WTC11 (cell line): Measurements from ENCODE around the gene LAPTM5. TPM values are rescaled to one million over a fixed set of nuclear protein-coding genes. Genes with fewer than 3 reads are reported as not detected.

Source experiments
- ATAC-seq: fragments of 200-7000 bp; cut with Tn5 transposase; 2 replicates; pipeline ENCODE4 v1.10.0; 2021; ENCODE audit warnings: mild to moderate bottlenecking, moderate library complexity
- CTCF ChIA-PET: fragments of 300-600 bp; sonication (Branson Sonifier 250); formaldehyde crosslinking; loops from one replicate; lab custom pipeline; 2021; ENCODE audit warnings: antibody characterized with exemption; lab: Charles Lee
- POLR2A ChIA-PET: fragments of 350-600 bp; sonication (Branson Sonifier 250); formaldehyde crosslinking; loops from one replicate; lab custom pipeline; 2021; ENCODE audit warnings: antibody characterized with exemption; lab: Charles Lee
- DNase-seq: peaks from one replicate; pipeline ENCODE4 v3.0.0; 2021; ENCODE audit warnings: low spot score
- H3K27ac Mint-ChIP-seq: 2 replicates; pipeline ENCODE4 v1.8.0; 2021; ENCODE audit warnings: mixed read lengths
- H3K27me3 Mint-ChIP-seq: 2 replicates; pipeline ENCODE4 v1.8.0; 2021; ENCODE audit warnings: low read depth, mild to moderate bottlenecking, moderate library complexity, mixed read lengths
- H3K36me3 Mint-ChIP-seq: 2 replicates; pipeline ENCODE4 v1.8.0; 2021; ENCODE audit warnings: mixed read lengths
- H3K4me1 Mint-ChIP-seq: 2 replicates; pipeline ENCODE4 v1.8.0; 2022; ENCODE audit warnings: mixed read lengths
- H3K4me3 Mint-ChIP-seq: 2 replicates; pipeline ENCODE4 v1.8.0; 2021; ENCODE audit warnings: mild to moderate bottlenecking, moderate library complexity, mixed read lengths
- H3K9me3 Mint-ChIP-seq: 2 replicates; pipeline ENCODE4 v1.8.0; 2021; ENCODE audit warnings: mixed read lengths
- CBFB ChIP-seq: sonication (generic); formaldehyde crosslinking; IDR thresholded peaks from 2 replicates; pipeline ENCODE4 v1.8.1; 2022; ENCODE audit warnings: mild to moderate bottlenecking, low read depth, missing genetic modification reagents
- ELF4 ChIP-seq: sonication (generic); formaldehyde crosslinking; IDR thresholded peaks from 2 replicates; pipeline ENCODE4 v1.8.1; 2022; ENCODE audit warnings: low read depth, mild to moderate bottlenecking, moderate library complexity, missing genetic modification reagents
- EMX1 ChIP-seq: fragments of 250-450 bp; sonication (Bioruptor Pico); IDR thresholded peaks from 2 replicates; pipeline ENCODE4 v1.8.0; 2021; ENCODE audit warnings: mild to moderate bottlenecking
- FOXJ3 ChIP-seq: sonication (generic); formaldehyde crosslinking; IDR thresholded peaks from 2 replicates; pipeline ENCODE4 v1.9.0; 2021; ENCODE audit warnings: missing genetic modification reagents, mild to moderate bottlenecking, borderline replicate concordance
- JUN ChIP-seq: sonication (generic); formaldehyde crosslinking; IDR thresholded peaks from 2 replicates; pipeline ENCODE4 v1.8.0; 2023; ENCODE audit warnings: mild to moderate bottlenecking, missing genetic modification reagents
- KAT7 ChIP-seq: sonication (generic); formaldehyde crosslinking; IDR thresholded peaks from 2 replicates; pipeline ENCODE4 v1.8.1; 2023; ENCODE audit warnings: missing genetic modification reagents, mild to moderate bottlenecking, borderline replicate concordance
- NR1H2 ChIP-seq: sonication (generic); formaldehyde crosslinking; IDR thresholded peaks from 2 replicates; pipeline ENCODE4 v1.9.0; 2021; ENCODE audit warnings: mild to moderate bottlenecking, moderate library complexity, missing genetic modification reagents
- RORB ChIP-seq: fragments of 250-450 bp; sonication (Bioruptor Pico); IDR thresholded peaks from 2 replicates; pipeline ENCODE4 v1.9.0; 2021; ENCODE audit warnings: mild to moderate bottlenecking
- TP53 ChIP-seq: sonication (generic); formaldehyde crosslinking; IDR thresholded peaks from 2 replicates; pipeline ENCODE4 v1.8.1; 2023; ENCODE audit warnings: mild to moderate bottlenecking, missing genetic modification reagents
- ZNF416 ChIP-seq: fragments of 250-450 bp; sonication (Bioruptor Pico); IDR thresholded peaks from 2 replicates; pipeline ENCODE4 v1.9.0; 2021; ENCODE audit warnings: mild to moderate bottlenecking, inconsistent platforms
- ZNF423 ChIP-seq: fragments of 250-450 bp; sonication (Bioruptor Pico); IDR thresholded peaks from 2 replicates; pipeline ENCODE4 v2.1.2; 2022; ENCODE audit warnings: mild to moderate bottlenecking, moderate library complexity
- total RNA-seq: library from RNA; stranded (reverse); gene quantifications from 3 replicates; pipeline ENCODE4 v1.2.3, GENCODE V29; 2021
- TF ChIP-seq, protein P1 (sequence below): fragments of 250-450 bp; sonication (Bioruptor Pico); IDR thresholded peaks from 2 replicates; pipeline ENCODE4 v1.8.0; 2021; ENCODE audit warnings: mild to moderate bottlenecking
- TF ChIP-seq, protein P2 (sequence below): sonication (generic); formaldehyde crosslinking; conservative IDR thresholded peaks from 2 replicates; pipeline ENCODE4 v1.8.1; 2023; ENCODE audit warnings: mild to moderate bottlenecking, low read depth, missing genetic modification reagents, moderate library complexity
- TF ChIP-seq, protein P3 (sequence below): sonication (generic); formaldehyde crosslinking; IDR thresholded peaks from 2 replicates; pipeline ENCODE4 v1.8.0; 2023; ENCODE audit warnings: missing genetic modification reagents, mild to moderate bottlenecking, borderline replicate concordance
- TF ChIP-seq, protein P4 (sequence below): sonication (generic); formaldehyde crosslinking; IDR thresholded peaks from 2 replicates; pipeline ENCODE4 v1.8.1; 2023; ENCODE audit warnings: mild to moderate bottlenecking, missing genetic modification reagents, borderline replicate concordance
- TF ChIP-seq, protein P5 (sequence below): sonication (generic); formaldehyde crosslinking; IDR thresholded peaks from 2 replicates; pipeline ENCODE4 v1.8.1; 2022; ENCODE audit warnings: mild to moderate bottlenecking, missing genetic modification reagents, moderate library complexity, borderline replicate concordance

Gene LAPTM5
- total RNA-seq, 1 experiment from 2014 or later = 1.3 TPM

DNA sequence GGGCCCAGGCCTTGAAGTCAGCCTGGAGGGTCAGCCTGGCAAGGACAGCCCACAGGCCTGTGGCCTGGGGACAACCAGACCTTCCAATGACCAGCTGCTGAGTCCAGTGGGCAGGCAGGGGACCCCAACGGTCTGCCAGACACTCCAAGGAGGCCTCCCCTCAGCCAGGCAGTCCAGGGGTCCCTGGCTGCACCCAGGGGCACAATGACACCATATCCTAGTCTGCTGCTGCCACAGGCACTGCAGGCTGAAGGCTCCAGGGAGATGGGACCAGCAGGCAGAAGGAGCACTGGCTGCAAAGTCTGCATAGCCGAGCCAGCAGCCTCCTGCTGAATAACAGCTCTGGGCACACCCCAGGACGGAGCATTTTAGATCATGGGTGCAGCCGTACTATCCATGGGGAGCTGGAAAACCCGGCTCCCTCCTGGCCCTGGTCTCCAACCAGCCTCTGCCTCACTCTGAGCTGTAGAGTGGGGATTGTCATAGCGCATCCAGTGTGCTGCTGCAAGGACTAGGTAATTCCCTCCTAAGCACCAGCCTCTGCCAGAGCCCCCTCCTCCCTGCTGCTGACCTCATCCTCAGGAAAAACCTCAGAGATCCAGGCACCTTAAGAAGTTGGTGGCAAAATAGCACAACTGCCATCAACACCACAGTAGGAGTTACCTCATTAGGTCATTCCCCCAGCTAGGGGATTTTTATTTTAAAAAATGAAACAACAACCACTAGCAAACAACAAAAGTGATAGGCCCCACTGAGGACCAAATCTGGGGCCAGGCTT, 4.8 kb upstream of the LAPTM5 start:
- Mint-ChIP-seq H3K4me3 (no peak overlapping the region), H3K9me3 (peaks cover 9% of the 10 kb centered on the region; the same call in 1 of the 2 replicates), H3K36me3 (peaks cover 3% of the 10 kb centered on the region; the same call in 1 of the 2 replicates), H3K27me3 (no peaks in the 10 kb centered on the region), H3K27ac (no peak overlapping the region), H3K4me1 (peaks cover 17% of the 10 kb centered on the region)
- DNase-seq (no peak), ATAC-seq (no peak)
- TF ChIP-seq, protein P1, sequence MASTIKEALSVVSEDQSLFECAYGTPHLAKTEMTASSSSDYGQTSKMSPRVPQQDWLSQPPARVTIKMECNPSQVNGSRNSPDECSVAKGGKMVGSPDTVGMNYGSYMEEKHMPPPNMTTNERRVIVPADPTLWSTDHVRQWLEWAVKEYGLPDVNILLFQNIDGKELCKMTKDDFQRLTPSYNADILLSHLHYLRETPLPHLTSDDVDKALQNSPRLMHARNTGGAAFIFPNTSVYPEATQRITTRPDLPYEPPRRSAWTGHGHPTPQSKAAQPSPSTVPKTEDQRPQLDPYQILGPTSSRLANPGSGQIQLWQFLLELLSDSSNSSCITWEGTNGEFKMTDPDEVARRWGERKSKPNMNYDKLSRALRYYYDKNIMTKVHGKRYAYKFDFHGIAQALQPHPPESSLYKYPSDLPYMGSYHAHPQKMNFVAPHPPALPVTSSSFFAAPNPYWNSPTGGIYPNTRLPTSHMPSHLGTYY = no peak
- TF ChIP-seq TP53 (CRISPR knock-in tag) = no peak
- TF ChIP-seq ZNF423 = no peak
- ChIA-PET CTCF (interaction anchor here (0.8 to 2.6 kb wide), 10 partner anchors 12 to 148 kb away, joined by 3 to 17 read pairs (median 5); no protein-coding TSS in a partner anchor), POLR2A (no interaction called here)

DNA sequence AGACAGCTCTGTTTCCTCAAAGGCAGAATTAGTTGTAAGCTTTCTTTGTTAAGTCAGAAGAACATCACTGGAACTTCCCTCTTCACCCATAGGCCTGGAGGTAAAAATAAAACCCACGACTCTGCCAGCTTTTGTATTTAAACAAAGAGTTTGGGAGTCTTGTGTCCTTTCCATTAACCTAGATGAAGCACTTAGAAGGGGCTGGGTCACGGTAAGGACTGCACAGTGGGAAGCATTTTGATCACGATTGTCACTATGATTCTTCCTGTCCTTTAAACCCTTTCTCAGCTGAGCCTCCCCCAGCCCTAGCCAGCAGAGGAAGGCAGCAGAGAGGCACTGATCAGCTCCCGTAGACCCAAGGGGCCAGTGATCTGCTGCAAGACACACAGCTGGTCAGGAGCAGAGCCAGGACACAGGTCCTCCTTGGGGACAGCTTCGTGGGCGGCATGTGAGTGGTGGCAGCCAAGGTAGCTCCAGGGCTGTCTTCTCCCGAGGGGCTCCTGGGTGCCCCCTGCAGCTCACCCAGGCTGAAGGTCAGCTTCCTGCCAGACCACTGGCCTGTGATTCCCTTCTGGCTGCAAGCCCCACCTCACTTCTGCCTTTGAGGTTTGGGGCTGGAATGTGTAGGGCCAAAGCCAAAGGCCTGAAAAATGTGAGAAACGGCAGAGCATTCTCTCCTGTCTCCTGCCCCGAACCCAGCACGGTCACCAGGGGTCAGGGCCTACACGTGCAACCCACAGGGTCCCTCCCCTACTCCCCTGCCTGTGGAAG, 4.0 kb upstream of the LAPTM5 start:
- CTCF ChIA-PET = interaction anchor here (0.8 to 2.6 kb wide), 11 partner anchors 9 to 148 kb away, joined by 3 to 17 read pairs (median 5); no protein-coding TSS in a partner anchor
- POLR2A ChIA-PET = no interaction called here
- peaks cover 9% of the 10 kb centered on the region; the same call in 1 of the 2 replicates for H3K9me3 Mint-ChIP-seq
- H3K4me3 Mint-ChIP-seq = no peak overlapping the region
- ATAC-seq (no peak; the same call in none of the 2 replicates), DNase-seq (no peak)
- no peak overlapping the region for H3K27ac Mint-ChIP-seq
- no peaks in the 10 kb centered on the region for H3K27me3 Mint-ChIP-seq
- H3K4me1 Mint-ChIP-seq = peaks cover 19% of the 10 kb centered on the region
- H3K36me3 Mint-ChIP-seq = peaks cover 3% of the 10 kb centered on the region; the same call in 1 of the 2 replicates
- TF ChIP-seq FOXJ3 (CRISPR knock-in tag) (no peak), RORB (CRISPR knock-in tag) (no peak), NR1H2 (CRISPR knock-in tag) (no peak), KAT7 (CRISPR knock-in tag) (no peak), CBFB (CRISPR knock-in tag) (no peak), ZNF416 (CRISPR knock-in tag) (no peak), EMX1 (CRISPR knock-in tag) (no peak), JUN (no peak), ELF4 (no peak), TP53 (CRISPR knock-in tag) (no peak)
- TF ChIP-seq, protein P2, sequence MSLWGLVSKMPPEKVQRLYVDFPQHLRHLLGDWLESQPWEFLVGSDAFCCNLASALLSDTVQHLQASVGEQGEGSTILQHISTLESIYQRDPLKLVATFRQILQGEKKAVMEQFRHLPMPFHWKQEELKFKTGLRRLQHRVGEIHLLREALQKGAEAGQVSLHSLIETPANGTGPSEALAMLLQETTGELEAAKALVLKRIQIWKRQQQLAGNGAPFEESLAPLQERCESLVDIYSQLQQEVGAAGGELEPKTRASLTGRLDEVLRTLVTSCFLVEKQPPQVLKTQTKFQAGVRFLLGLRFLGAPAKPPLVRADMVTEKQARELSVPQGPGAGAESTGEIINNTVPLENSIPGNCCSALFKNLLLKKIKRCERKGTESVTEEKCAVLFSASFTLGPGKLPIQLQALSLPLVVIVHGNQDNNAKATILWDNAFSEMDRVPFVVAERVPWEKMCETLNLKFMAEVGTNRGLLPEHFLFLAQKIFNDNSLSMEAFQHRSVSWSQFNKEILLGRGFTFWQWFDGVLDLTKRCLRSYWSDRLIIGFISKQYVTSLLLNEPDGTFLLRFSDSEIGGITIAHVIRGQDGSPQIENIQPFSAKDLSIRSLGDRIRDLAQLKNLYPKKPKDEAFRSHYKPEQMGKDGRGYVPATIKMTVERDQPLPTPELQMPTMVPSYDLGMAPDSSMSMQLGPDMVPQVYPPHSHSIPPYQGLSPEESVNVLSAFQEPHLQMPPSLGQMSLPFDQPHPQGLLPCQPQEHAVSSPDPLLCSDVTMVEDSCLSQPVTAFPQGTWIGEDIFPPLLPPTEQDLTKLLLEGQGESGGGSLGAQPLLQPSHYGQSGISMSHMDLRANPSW (CRISPR knock-in tag) = no peak
- TF ChIP-seq, protein P3, sequence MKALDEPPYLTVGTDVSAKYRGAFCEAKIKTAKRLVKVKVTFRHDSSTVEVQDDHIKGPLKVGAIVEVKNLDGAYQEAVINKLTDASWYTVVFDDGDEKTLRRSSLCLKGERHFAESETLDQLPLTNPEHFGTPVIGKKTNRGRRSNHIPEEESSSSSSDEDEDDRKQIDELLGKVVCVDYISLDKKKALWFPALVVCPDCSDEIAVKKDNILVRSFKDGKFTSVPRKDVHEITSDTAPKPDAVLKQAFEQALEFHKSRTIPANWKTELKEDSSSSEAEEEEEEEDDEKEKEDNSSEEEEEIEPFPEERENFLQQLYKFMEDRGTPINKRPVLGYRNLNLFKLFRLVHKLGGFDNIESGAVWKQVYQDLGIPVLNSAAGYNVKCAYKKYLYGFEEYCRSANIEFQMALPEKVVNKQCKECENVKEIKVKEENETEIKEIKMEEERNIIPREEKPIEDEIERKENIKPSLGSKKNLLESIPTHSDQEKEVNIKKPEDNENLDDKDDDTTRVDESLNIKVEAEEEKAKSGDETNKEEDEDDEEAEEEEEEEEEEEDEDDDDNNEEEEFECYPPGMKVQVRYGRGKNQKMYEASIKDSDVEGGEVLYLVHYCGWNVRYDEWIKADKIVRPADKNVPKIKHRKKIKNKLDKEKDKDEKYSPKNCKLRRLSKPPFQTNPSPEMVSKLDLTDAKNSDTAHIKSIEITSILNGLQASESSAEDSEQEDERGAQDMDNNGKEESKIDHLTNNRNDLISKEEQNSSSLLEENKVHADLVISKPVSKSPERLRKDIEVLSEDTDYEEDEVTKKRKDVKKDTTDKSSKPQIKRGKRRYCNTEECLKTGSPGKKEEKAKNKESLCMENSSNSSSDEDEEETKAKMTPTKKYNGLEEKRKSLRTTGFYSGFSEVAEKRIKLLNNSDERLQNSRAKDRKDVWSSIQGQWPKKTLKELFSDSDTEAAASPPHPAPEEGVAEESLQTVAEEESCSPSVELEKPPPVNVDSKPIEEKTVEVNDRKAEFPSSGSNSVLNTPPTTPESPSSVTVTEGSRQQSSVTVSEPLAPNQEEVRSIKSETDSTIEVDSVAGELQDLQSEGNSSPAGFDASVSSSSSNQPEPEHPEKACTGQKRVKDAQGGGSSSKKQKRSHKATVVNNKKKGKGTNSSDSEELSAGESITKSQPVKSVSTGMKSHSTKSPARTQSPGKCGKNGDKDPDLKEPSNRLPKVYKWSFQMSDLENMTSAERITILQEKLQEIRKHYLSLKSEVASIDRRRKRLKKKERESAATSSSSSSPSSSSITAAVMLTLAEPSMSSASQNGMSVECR = no peak
- TF ChIP-seq, protein P4, sequence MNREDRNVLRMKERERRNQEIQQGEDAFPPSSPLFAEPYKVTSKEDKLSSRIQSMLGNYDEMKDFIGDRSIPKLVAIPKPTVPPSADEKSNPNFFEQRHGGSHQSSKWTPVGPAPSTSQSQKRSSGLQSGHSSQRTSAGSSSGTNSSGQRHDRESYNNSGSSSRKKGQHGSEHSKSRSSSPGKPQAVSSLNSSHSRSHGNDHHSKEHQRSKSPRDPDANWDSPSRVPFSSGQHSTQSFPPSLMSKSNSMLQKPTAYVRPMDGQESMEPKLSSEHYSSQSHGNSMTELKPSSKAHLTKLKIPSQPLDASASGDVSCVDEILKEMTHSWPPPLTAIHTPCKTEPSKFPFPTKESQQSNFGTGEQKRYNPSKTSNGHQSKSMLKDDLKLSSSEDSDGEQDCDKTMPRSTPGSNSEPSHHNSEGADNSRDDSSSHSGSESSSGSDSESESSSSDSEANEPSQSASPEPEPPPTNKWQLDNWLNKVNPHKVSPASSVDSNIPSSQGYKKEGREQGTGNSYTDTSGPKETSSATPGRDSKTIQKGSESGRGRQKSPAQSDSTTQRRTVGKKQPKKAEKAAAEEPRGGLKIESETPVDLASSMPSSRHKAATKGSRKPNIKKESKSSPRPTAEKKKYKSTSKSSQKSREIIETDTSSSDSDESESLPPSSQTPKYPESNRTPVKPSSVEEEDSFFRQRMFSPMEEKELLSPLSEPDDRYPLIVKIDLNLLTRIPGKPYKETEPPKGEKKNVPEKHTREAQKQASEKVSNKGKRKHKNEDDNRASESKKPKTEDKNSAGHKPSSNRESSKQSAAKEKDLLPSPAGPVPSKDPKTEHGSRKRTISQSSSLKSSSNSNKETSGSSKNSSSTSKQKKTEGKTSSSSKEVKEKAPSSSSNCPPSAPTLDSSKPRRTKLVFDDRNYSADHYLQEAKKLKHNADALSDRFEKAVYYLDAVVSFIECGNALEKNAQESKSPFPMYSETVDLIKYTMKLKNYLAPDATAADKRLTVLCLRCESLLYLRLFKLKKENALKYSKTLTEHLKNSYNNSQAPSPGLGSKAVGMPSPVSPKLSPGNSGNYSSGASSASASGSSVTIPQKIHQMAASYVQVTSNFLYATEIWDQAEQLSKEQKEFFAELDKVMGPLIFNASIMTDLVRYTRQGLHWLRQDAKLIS (CRISPR knock-in tag) = no peak
- TF ChIP-seq, protein P5, sequence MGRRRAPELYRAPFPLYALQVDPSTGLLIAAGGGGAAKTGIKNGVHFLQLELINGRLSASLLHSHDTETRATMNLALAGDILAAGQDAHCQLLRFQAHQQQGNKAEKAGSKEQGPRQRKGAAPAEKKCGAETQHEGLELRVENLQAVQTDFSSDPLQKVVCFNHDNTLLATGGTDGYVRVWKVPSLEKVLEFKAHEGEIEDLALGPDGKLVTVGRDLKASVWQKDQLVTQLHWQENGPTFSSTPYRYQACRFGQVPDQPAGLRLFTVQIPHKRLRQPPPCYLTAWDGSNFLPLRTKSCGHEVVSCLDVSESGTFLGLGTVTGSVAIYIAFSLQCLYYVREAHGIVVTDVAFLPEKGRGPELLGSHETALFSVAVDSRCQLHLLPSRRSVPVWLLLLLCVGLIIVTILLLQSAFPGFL (CRISPR knock-in tag) = no peak
